Panc1 (cell line): ENCODE data around the gene VKORC1L1. TPM values are rescaled to one million over a fixed set of nuclear protein-coding genes. Genes with fewer than 3 reads are reported as not detected.
"Not testable (repeated sequence)": the region's sequence is repeated elsewhere in the genome, so short reads cannot be mapped to it uniquely, and the experiment has no call there.

ENCODE experiments used
- ATAC-seq: fragments of 200-7000 bp; cut with Tn5 transposase; 2 replicates; pipeline ENCODE4 v1.9.1; 2020; ENCODE audit warnings: mild to moderate bottlenecking, moderate library complexity
- BruUV-seq: library from RNA; stranded (reverse); fragments of 400-500 nt; replicated peaks from 2 replicates; lab custom pipeline; 2021; lab: Mats Ljungman, UMichigan
- CTCF ChIA-PET: fragments of 300-600 bp; sonication (Branson Sonifier 250); formaldehyde crosslinking; loops from one replicate; lab custom pipeline; 2022; ENCODE audit warnings: antibody characterized with exemption; lab: Charles Lee
- POLR2A ChIA-PET: fragments of 300-600 bp; sonication (Branson Sonifier 250); formaldehyde crosslinking; loops from one replicate; lab custom pipeline; 2022; ENCODE audit warnings: antibody characterized with exemption; lab: Charles Lee
- DNase-seq: peaks from one replicate; pipeline ENCODE4 v3.0.0-alpha.2; 2010; ENCODE audit warnings: low read depth, low spot score
- H3K27ac ChIP-seq: 2 replicates; pipeline ENCODE4 v1.5.1; 2011; ENCODE audit warnings: mild to moderate bottlenecking, low read length, inconsistent platforms
- H3K27me3 ChIP-seq: fragments of 200-500 bp; sonication (Bioruptor generic); 2 replicates; pipeline ENCODE4 v1.6.0; 2014; ENCODE audit warnings: low read length, inconsistent platforms; ENCODE audit not compliant: control insufficient read depth, insufficient read depth
- H3K36me3 ChIP-seq: fragments of 200-500 bp; sonication (Bioruptor generic); 2 replicates; pipeline ENCODE4 v1.5.1; 2014; ENCODE audit warnings: inconsistent platforms, mild to moderate bottlenecking, low read length, moderate library complexity; ENCODE audit not compliant: control insufficient read depth, insufficient read depth
- H3K4me1 ChIP-seq: 2 replicates; pipeline ENCODE4 v1.5.1; 2011; ENCODE audit warnings: inconsistent platforms, mild to moderate bottlenecking, low read length, moderate library complexity; ENCODE audit not compliant: control insufficient read depth, insufficient read depth
- H3K4me3 ChIP-seq, 2 experiments: 2 replicates each; pipeline ENCODE4 v1.5.1; 2011 to 2012; ENCODE audit warnings: low read depth in 2 of 2, low read length in 2 of 2, mild to moderate bottlenecking in 2 of 2, inconsistent platforms in 1 of 2, moderate library complexity in 1 of 2
- H3K9me3 ChIP-seq: fragments of 200-500 bp; sonication (Bioruptor generic); 2 replicates; pipeline ENCODE4 v1.5.1; 2014; ENCODE audit warnings: low read depth, mild to moderate bottlenecking, inconsistent platforms, low read length, moderate library complexity; ENCODE audit not compliant: control insufficient read depth, insufficient read depth
- in situ Hi-C: cut with HindIII; loops from 2 replicates; pipeline ENCODE4 v1.10.0; 2016; ENCODE audit warnings: low sequenced_read_pairs, low pct_unique_long_range_greater_than_20kb
- intact Hi-C: fragments of 100-400 bp; cut with micrococcal nuclease; formaldehyde crosslinking; loops from one replicate; pipeline ENCODE4 v1.10.0; 2022; ENCODE audit not compliant: unreplicated experiment
- total RNA-seq: library from RNA; stranded (reverse); gene quantifications from one replicate; pipeline ENCODE4 v1.2.1, GENCODE V29; 2021; ENCODE audit not compliant: unreplicated experiment

VKORC1L1 gene
- total RNA-seq, 1 experiment from 2014 or later, result 45.5 TPM

GRCh38 chr7:65880242-65880641 lies 7.4 kb downstream of the VKORC1L1 start:
- H3K4me1 ChIP-seq, CTCF ChIA-PET, H3K36me3 ChIP-seq, DNase-seq, H3K4me3 ChIP-seq, BruUV-seq, ATAC-seq, H3K27me3 ChIP-seq, POLR2A ChIA-PET, intact Hi-C loops, H3K27ac ChIP-seq, in situ Hi-C loops, H3K9me3 ChIP-seq: not testable (repeated sequence)

- H3K27ac ChIP-seq, H3K36me3 ChIP-seq, ATAC-seq, H3K4me1 ChIP-seq, CTCF ChIA-PET, H3K9me3 ChIP-seq, in situ Hi-C loops, POLR2A ChIA-PET, intact Hi-C loops, DNase-seq, H3K27me3 ChIP-seq, BruUV-seq, H3K4me3 ChIP-seq: not testable (repeated sequence)
These were observed 12.1 kb downstream of the VKORC1L1 start for GRCh38 chr7:65884983-65885382.

- H3K27me3 ChIP-seq, H3K9me3 ChIP-seq, ATAC-seq, in situ Hi-C loops, DNase-seq, H3K36me3 ChIP-seq, CTCF ChIA-PET, H3K4me1 ChIP-seq, H3K4me3 ChIP-seq, intact Hi-C loops, BruUV-seq, H3K27ac ChIP-seq: not testable (repeated sequence)
- POLR2A ChIA-PET, result interaction anchor here (0.6 kb wide), 1 partner anchor 88 kb away, joined by 5 read pairs; no protein-coding TSS in a partner anchor
These were observed 12.7 kb downstream of the VKORC1L1 start for GRCh38 chr7:65885533-65885932.

GRCh38 chr7:65888434-65889156 lies 15.7 kb downstream of the VKORC1L1 start:
- H3K9me3 ChIP-seq, BruUV-seq, in situ Hi-C loops, H3K4me1 ChIP-seq, CTCF ChIA-PET, ATAC-seq, intact Hi-C loops, H3K27me3 ChIP-seq, H3K36me3 ChIP-seq, H3K27ac ChIP-seq, POLR2A ChIA-PET, H3K4me3 ChIP-seq, DNase-seq: not testable (repeated sequence)

- H3K4me3 ChIP-seq, H3K36me3 ChIP-seq, H3K4me1 ChIP-seq, intact Hi-C loops, BruUV-seq, CTCF ChIA-PET, DNase-seq, H3K27me3 ChIP-seq, ATAC-seq, in situ Hi-C loops, H3K9me3 ChIP-seq, H3K27ac ChIP-seq: not testable (repeated sequence)
- POLR2A ChIA-PET, result interaction anchor here (0.6 to 0.7 kb wide), 2 partner anchors 45 to 1094 kb away, joined by 3 to 10 read pairs; no protein-coding TSS in a partner anchor
These were observed 16.8 kb downstream of the VKORC1L1 start for GRCh38 chr7:65889722-65890121.
